PC-3 (cell line): ENCODE data around the gene PRKN.
"Not testable (repeated sequence)": the region's sequence is repeated elsewhere in the genome, so short reads cannot be mapped to it uniquely, and the experiment has no call there.

Source experiments
- EZH2 ChIP-seq: fragments of 300-600 bp; sonication (generic); IDR thresholded peaks from one replicate; pipeline ENCODE4 v1.6.1; 2017; ENCODE audit warnings: antibody characterized with exemption, mild to moderate bottlenecking, low read length; ENCODE audit not compliant: unreplicated experiment
- EZH2phosphoT487 ChIP-seq: fragments of 300-600 bp; sonication (generic); IDR thresholded peaks from 2 replicates; pipeline ENCODE4 v1.6.1; 2018; ENCODE audit warnings: mild to moderate bottlenecking, antibody characterized with exemption, low read length, borderline replicate concordance
- TF ChIP-seq, protein P1 (sequence below): fragments of 300-600 bp; sonication (generic); conservative IDR thresholded peaks from 2 replicates; pipeline ENCODE4 v1.5.1; 2017; ENCODE audit warnings: antibody characterized with exemption, low read depth, mild to moderate bottlenecking, low read length

DNA sequence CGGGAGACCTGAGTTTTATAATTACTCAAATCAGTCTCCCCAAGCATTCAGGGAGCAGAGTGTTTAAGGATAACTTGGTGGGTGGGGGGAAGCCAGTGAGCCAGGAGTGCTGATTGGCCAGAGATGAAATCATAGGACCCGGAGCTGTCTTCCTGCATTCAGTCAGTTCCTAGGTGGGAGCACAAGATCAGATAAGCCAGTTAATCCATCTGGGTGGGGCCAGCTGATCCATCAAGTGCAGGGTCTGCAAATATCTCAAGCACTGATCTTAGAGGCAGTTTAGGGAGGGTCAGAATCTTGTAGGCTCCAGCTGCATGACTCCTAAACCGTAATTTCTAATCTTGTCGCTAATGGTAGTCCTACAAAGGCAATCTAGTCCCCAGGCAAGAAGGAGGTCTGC lies 196.2 kb downstream of the PRKN start:
- not testable (repeated sequence) for TF ChIP-seq EZH2phosphoT487, EZH2
- TF ChIP-seq, protein P1, sequence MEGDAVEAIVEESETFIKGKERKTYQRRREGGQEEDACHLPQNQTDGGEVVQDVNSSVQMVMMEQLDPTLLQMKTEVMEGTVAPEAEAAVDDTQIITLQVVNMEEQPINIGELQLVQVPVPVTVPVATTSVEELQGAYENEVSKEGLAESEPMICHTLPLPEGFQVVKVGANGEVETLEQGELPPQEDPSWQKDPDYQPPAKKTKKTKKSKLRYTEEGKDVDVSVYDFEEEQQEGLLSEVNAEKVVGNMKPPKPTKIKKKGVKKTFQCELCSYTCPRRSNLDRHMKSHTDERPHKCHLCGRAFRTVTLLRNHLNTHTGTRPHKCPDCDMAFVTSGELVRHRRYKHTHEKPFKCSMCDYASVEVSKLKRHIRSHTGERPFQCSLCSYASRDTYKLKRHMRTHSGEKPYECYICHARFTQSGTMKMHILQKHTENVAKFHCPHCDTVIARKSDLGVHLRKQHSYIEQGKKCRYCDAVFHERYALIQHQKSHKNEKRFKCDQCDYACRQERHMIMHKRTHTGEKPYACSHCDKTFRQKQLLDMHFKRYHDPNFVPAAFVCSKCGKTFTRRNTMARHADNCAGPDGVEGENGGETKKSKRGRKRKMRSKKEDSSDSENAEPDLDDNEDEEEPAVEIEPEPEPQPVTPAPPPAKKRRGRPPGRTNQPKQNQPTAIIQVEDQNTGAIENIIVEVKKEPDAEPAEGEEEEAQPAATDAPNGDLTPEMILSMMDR, result not testable (repeated sequence)
